ENCODE data around the gene SSTR3.

Gene SSTR3

DNA sequence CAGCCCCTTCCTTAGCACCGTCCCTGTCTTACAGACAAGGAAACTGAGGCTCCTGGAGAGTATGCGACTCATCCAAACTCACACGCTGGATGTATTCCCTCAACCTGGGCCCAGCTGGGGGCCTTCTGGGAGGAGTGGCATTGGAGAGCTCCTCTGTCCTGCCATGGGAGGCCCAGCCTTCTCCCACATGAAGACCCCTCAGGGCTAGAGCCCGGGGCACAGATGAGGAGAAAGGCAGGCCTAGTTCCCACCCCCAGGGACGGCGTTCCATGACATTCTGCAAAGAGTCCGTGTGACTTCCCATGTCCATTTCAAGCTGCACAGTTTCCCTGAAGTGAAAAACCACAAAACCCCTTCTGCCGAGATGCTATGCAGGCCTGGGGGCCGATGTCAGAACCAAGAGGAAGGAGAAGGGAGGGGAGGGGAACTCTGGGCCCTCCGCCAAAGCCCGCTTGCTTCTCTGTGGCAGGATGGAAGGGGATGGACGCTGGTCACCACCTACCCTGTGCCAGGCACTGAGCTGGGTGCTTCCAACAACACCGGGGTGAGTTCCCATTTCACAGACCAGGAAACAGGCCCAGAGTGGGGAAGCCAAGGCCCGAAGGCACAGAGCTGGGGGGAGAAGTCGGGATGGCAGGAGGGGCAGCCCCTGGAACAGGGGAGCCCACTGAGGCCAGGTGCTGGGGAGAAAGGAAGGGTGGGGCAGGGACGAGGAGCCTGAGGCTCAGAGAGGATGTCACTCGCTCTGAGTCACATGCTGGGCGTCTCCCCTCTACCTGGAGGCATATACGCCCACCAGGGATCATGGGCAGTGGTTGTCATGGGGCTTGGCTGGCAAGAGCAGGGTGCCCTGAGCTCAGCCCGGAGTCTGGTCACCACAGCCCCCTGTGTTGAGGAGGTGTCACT is 16.1 kb upstream of the SSTR3 start:
- no peak for DNase-seq

DNA sequence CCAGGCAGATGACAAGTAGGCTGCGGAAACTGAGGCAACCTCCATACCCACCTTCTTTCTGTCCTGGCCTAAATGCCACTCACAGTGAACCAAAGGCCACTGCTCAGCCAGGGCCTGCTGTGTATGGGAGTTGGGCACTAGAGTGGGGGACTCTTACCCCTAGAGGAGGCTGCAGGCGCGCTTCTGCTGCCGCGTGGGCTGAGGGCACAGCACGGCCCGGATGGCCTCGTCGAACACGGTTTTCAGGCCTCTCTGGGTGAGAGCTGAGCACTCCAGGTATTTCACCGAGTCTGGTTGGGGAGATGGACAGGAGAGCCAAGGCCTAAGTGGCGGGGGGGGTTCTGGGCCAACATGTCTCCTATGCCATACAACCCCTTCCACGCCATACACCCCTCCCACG is 14.2 kb upstream of the SSTR3 start:
- no peak for DNase-seq

DNA sequence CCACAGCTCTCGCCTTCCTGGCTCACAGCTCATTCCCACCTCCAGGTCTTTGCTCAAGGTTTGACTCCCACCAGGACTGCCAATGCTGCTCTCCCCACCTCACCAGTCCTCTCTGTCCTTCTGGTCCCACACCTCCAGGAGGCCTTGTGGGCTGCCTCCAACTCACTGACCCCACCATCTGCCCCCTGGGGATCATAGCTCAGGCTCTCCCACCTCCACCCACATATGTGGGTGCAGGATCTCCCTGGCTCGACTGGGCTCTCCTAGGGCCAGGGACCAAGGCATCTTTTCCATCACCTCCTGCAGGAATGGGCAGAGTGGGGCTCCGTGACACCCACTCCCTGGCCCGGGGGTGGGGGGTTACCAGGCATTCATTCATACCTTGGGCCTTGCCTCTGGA is 13.8 kb upstream of the SSTR3 start:
- DNase-seq = no peak

DNA sequence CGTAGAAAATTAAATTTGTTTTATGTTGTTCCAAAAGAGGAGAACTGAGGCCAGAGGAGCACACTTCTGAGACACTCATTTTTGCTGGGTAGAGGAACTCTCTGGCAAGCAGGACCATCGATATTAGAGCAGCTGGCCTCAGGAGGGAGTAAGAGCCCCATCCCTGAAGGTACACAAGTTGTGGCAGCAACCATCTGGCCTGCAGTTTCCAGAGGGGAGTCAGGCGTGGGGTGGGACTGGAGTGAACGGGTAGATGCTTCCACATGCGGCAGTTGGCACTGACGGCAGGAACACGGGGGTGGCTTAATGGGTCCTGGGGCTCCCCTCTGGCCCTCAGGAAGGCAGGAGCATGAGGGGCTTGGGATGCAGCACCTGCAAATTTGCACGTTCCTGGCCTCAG is 13.2 kb upstream of the SSTR3 start:
- DNase-seq = no peak

DNA sequence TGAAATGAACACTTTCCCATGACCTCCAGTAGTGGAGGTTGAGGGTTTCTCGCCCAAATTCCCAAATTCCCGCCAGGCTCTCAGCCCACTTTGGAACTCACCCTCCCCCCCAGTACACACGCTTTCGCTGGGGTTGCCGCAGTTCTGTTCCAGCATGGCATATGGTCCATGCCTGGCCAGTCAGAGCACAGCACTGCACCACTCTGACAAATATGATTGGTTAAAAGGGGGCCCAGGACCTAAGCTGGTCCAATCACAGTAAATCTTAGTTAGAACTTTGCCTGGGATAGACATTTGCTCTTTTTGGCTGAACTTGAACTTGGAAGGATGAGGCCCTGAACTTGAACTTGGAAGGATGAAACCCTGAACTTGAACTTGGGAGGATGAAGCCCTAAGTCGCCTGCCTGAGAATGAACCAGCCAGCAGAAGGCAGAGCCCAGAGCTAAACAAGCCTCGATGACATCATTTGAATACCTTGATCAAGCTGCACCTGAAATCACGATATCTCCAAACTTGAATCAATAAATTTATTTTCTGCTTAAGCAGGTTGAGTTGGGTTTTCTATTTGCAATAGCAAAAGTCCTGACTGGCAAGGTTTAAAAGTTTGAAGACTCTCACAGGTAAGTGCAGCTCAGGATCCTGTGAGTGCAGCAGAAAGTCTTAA is 12.6 kb upstream of the SSTR3 start:
- DNase-seq = no peak

DNA sequence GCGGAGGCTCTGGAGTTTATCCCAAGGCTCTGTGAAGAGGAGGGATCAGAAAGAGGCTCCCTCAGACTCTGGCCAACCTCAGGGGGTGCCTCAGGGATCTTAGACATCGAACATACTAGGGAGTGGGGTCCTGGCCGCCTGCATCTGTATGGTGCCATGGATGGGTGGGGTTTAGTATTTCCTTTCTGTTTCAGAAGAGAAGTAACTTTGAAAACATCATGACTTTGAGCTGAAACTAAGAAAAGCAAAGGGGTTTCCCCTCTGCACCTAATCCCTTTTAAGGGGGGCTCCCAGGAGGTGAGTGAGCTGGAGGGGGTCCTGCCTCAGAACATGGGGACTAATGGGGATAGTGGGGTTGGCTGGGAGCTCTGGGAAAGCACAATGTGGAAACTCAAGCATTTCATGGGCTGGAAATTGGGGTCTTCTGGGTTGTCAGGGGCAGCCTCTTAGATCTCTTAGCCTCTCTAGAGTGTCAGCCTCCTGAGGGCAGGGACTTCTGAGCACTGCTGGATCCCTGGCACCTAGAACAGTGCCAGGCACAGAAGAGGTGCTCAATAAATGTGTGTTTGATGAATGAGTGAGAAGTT is 11.8 kb upstream of the SSTR3 start:
- no peak for DNase-seq

DNA sequence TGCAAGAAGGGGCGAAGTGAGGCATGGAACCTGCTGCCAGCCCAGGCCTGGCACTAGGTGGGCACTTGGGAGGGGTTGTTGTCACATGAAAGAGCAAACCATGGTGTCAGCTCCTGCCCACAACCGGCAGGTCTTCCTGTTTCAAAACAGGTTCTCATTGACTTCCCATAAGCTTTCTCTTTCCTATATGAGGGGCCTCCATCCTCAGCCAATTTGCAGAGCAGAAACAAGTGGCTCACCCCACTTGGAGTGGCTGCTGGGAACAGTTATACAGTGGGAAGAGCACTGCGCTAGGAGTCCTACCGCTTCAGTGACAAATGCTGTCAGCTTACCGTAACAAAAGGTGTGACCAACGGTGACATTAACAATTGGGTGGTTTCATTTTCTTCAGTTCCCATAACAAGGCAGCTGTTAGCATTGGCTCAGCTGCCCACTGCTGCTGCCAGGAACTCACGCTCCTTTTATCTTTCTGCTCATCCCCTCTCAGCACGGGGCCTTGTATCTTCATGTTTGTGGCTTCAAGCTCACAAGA is 10.2 kb upstream of the SSTR3 start:
- DNase-seq = no peak

DNA sequence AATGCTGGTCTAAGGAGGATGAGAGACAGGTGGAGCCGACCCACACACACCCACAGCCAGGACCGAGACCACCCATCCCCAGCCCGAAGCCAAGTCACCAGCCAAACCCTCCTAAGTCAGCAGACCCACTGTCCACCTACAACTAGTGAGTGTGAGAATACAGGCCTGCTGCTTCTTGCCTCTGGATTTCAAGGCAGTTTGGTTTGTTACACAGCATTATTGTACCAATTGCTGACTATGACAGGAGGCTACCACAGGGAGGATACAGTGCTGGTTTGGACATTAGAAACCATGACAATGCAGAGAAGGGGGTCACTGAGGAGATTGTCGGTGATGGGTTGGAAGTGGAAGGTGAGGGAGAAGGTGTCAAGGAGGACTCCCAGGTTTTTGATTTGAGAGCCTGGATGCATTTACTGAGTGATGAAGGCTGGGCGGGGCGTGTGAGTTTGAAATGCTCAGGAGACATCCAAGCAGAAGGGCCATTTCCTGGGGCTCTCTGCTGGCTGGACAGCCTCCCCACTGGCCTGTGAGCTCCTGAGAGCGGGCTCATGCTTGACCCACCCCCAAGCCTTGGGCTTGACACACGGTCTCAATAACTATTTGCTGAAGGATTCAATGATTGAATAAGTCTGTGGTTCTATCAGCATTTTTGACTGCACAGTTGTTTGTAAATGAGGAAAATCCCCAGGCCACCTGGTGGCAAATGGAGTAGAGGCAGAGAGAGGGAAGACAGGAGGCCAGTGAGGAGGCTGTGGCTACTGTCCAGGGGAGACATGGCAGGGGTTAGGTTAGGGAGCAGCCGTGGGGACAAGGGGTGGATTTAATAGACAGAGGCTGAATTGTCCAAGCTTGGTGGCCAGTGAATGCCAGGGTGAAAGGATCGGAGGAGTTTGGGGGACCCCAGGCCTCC is 9.4 kb upstream of the SSTR3 start:
- DNase-seq = no peak

DNA sequence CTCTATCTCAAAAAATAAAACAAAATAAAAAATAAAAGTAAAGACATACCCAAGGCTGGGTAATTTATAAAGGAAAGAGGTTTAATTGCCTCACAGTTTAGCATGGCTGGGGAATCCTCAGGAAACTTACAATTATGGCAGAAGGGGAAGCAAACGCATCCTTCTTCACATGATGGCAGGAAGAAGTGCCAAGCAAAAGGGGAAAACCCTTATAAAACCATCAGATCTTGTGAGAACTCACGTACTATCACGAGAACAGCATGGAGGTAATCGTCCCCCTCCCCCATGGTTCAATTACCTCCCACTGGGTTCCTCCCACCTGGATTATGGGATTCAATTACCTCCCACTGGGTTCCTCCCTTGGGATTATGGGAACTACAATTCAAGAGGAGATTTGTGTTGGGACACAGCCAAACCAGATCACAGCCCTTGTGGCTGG is 8.3 kb upstream of the SSTR3 start:
- DNase-seq = no peak

DNA sequence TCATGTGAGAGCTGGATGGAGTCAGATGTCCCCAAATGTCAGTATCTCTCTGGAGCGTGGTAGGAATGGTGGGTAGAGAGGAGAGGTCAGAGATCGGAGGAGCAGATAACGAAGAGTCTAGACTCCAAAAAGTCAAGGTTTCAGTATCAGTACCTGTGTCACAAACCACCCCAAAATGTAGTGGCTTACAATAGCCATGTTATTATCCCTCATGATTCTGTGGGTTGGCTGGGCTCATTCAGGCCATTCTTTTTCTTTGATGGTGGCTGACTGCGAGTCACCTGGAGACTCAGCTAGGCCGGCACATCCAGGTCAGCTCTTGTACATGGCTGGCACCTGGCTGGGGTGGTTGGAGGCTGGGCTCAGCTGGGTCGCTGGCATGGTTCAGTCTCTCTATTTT is 7.3 kb upstream of the SSTR3 start:
- DNase-seq = no peak

DNA sequence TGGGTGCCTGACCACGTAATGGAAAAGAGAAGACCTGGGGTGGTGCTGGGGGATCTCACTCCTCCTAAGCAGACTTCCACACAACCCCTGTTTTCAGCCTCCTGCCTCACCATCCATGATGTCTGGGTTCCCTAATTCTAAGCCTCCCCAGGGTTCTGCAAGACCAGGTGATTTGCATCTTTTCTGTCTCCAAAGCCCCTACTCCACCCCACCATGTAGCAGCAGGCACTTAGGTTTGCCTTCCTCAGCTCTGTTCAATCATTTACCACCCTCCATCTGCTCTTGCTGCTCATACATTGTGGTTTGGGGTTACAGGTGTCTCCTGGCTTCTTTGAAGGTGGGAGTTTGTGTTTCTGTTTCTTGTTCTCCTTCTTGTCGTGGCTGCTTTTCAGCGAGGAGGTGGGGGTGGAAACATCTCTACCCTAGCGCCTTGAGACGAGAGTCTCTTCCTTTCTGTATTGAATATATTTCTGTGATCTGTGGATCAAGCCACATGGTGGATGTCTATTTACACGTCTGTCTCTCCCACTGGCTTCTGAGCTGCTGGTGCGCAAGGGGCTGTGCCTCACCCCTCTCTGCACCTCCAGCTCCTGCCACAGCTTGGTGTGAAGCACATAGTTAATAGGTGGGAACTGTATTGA is 6.6 kb upstream of the SSTR3 start:
- DNase-seq = no peak

DNA sequence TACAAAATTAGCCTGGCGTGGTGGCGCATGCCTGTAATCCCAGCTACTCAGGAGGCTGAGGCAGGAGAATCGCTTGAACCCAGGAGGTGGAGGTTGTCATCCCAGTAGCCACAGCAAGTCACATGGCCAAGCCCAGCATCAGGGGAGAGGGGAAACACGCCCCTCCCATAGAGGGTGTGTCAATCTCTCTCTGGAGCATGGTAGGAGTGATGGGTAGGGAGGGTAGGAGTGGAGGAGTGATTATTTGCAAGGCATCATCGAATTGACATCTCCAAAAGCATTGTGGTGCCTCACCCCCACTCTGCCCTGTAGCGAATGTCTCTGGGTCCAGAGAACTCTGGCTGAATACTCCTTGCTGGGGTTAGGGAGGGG is 6.1 kb upstream of the SSTR3 start:
- no peak for DNase-seq

DNA sequence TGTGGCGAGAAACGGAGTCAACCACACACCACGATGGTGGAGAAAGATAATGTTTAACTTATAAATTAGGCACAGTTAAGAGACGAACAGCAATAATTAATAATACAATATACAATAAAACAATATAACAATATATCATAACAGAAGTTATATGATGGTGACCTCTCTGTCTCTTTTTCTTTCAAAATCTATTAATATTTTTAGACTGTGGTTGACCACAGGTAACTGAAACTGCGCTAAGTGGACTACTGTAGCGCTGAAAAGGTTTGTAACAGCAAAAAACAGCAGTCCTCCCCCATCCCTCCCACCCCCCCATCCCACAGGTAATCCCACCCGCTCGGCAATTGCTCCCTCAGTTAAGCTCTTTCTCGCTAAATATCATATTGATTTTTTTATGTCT is 3.6 kb upstream of the SSTR3 start:
- no peak for DNase-seq

DNA sequence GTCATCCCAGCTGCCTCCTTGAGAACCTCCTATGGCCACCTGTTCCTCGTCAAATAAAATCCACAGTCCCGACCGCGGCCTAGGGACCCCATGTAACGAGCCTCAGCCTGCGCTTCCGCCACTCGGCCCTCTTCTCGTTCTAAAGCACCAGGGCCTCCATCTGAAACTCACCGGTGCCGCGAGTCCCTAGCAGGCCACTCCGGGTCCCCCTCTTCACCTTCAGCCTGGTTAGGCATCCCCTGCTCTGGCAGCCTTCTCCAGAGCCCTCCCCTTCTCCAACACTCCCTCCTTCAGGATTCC is 2.4 kb upstream of the SSTR3 start:
- DNase-seq = no peak

DNA sequence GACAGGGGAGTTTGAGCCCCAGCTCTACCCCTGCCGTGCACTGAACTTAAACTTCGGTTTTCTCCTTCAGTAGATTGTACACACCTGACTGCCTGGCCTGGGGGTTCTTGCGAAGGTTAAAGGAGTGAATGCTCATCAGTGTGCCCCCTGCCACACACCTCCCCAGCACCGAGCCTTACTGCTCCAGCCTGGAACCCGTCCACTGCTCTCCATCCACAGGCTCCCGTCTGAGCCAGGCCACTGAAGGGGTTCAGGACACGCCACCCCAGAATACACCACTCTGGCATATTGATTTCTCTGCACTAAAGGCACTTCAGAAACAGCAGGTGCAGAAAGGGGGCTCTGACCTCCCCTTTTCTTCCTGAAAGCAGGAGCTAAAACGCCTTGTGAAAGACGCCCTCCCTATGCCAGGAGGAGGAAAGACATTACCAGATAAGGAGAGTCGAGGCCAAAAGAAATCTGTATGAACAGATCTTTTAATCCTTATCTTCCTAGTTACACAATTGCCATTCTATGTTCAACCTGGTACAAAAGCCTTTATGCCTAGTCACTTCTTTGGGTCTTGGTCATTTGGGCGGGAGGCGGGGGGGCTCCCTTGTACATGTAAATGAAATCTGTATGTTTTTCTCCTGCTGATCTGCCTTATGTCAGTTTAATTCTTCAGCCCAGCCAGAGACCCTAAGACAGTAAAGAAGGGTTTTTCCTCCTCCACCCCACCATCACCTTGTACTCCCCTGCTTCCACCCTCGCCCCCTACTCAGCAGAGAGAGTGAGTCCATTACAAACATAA is 1.9 kb upstream of the SSTR3 start:
- no peak for DNase-seq

DNA sequence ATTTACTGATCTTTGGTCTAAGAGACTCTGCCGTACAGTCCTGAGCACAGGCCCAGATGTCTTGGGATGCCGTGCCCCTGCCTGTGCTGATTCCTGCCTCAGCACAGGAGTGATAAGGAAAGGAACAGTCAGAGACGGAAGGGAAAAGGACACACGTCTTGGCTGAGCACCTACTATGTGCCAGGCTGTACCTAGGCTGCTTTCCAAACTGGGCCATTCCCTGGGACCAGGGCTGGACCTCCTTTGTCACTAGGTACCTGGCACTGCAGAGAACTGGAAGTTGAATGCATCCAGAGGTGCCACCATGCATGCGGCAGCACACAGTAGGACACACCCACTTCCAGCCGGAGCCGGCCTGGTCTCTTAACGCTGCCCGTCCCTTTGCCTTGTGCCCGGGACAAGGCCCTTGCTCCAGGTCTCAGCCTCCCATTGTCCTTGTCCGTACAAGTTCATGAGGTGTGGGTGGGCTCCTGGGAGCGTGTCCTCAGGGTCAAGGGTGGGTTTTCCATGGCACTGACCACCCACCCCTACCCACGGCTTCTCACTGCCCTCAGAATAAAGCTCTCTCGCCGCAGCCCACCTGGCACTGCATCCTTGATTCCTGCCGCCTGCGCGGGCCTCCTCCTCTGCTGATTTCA is 1.1 kb upstream of the SSTR3 start:
- no peak for DNase-seq

DNA sequence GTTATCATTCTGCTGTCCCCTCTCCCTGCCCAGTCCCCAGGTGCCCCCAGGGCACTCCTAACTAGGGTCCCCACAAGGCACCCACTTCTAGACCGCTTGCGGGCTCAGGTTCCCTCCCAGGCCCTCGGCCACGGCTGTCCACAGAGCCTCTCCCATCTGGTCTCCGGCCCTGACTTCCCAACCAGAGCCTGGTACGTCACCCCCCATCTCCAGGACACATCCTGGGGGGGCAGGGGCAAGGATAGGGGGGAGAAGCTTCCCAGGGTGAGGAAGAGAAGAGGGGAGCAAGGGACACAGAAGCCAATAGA is 457 bp downstream of the SSTR3 start:
- no peak for DNase-seq

DNA sequence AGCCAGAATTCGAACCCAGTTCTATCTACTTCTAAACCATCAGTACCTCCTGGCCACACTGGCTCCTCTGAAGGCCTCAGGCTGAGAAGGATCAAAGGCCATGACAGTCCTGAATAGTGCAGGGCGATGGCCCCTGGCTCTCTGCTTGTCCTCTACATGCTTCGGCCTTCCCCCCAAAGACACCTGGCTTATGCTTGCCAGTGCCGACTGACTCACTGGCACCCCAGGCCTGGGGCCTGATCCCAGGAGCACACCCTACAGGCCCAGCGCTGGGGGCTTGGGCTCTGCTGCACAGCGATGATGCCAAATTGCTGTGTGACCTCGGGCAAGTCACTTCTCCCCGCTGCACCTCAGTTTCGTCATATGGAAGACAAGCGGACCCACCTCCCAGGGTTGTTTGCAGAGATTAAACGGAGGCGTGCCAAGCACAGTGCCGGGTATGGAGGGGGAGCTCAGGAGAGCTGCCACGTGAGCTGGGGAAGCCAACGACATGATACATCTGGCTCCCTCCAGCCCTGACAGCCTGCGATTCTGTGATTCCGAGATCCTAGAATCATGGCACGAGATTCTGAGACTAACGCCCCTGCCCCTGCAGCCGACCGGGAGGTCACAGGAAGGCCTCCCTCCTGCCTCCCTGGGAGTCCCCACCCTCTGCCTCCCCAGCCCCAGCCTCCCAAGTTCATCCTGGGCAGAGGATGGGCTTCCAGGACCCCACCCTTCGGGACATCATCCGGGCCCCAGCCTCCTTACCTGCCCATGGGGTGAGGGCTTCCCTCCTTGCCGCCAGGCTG is 1.0 kb downstream of the SSTR3 start:
- no peak for DNase-seq

DNA sequence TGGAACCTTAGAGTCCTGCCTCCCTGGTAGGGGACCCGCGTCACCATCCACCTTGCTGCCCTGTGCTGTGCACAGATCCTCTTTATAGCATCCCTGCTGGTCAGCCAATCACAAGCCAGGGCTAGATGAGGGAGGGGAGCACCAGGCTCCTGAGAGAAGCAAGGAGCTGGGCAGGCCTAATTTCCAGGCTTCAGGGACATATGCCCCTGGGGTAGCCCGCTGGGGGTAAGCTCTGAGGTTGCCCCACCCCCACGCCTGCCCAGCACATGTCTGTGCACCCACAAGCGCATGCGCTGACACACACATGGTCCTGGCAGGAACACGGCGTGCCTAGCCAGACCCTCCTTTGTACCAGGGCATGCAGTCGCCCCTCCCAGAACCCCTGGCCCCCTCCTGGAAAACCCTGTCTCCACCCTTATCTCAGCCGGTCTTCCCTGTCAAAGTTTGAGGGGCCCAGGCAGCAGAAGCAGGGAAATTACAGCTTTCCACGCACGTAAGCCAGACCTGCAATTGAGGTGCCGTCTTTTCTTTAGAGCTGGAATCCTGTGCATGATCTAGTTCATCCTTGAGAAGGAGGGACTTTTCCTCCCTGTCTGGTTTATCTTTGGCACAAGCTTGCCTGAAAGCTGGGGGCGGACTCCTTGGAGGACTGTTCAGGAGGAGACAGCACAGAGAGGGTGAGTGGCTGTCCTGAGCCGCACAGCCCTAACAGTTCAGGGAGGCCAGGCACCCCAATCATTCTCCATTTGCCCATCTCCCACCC is 2.1 kb downstream of the SSTR3 start:
- DNase-seq = no peak
